HG03432 (cell line): ENCODE data around the gene FZD10.

Experiments
- ATAC-seq: cut with Tn5 transposase; IDR thresholded peaks from one replicate; pipeline ENCODE4 v1.9.1; 2021; ENCODE audit warnings: mild to moderate bottlenecking, moderate library complexity; ENCODE audit not compliant: unreplicated experiment

The FZD10 gene

GRCh38 chr12:130131801-130132200 is 30.5 kb upstream of the FZD10 start:
- ATAC-seq, result no peak

- no peak for ATAC-seq
Observed at GRCh38 chr12:130132831-130133511, 29.3 kb upstream of the FZD10 start.

- ATAC-seq, result no peak
Observed at GRCh38 chr12:130133851-130134562, 28.3 kb upstream of the FZD10 start.

GRCh38 chr12:130134563-130134915 is 27.7 kb upstream of the FZD10 start:
- ATAC-seq, result no peak

- no peak for ATAC-seq
Observed at GRCh38 chr12:130136509-130137039, 25.7 kb upstream of the FZD10 start.

GRCh38 chr12:130137040-130138018 is 24.9 kb upstream of the FZD10 start:
- ATAC-seq, result no peak

- no peak for ATAC-seq
Observed at GRCh38 chr12:130138478-130138877, 23.8 kb upstream of the FZD10 start.

GRCh38 chr12:130139567-130140421 is 22.5 kb upstream of the FZD10 start:
- no peak for ATAC-seq

- ATAC-seq, result no peak
Observed at GRCh38 chr12:130141105-130141504, 21.2 kb upstream of the FZD10 start.

- no peak for ATAC-seq
Observed at GRCh38 chr12:130141901-130142683, 20.2 kb upstream of the FZD10 start.

GRCh38 chr12:130142736-130143135 is 19.5 kb upstream of the FZD10 start:
- ATAC-seq, result no peak

- ATAC-seq, result no peak
Observed at GRCh38 chr12:130143136-130143535, 19.1 kb upstream of the FZD10 start.

- no peak for ATAC-seq
Observed at GRCh38 chr12:130144256-130144655, 18.0 kb upstream of the FZD10 start.

- ATAC-seq, result no peak
Observed at GRCh38 chr12:130145731-130146130, 16.5 kb upstream of the FZD10 start.

- no peak for ATAC-seq
Observed at GRCh38 chr12:130146176-130146931, 15.9 kb upstream of the FZD10 start.

GRCh38 chr12:130147875-130148596 is 14.2 kb upstream of the FZD10 start:
- no peak for ATAC-seq

- ATAC-seq, result no peak
Observed at GRCh38 chr12:130151846-130152245, 10.4 kb upstream of the FZD10 start.

- no peak for ATAC-seq
Observed at GRCh38 chr12:130152386-130152785, 9.9 kb upstream of the FZD10 start.
